Endodermal cell (in vitro differentiated cells): ENCODE results near the gene MYLK4. TPM values are rescaled to one million over a fixed set of nuclear protein-coding genes. Genes with fewer than 3 reads are reported as not detected.

Source experiments
- DNase-seq: peaks from one replicate; pipeline ENCODE4 v3.0.0-alpha.2; 2017
- H3K27ac ChIP-seq: 2 replicates; pipeline ENCODE4 v1.5.1; 2013; ENCODE audit warnings: mild to moderate bottlenecking, low read depth, low read length, moderate library complexity
- H3K27me3 ChIP-seq: 2 replicates; pipeline ENCODE4 v1.6.1; 2013; ENCODE audit warnings: mild to moderate bottlenecking, low read length, moderate library complexity; ENCODE audit not compliant: insufficient read depth, control insufficient read depth, poor library complexity, severe bottlenecking
- H3K36me3 ChIP-seq: 2 replicates; pipeline ENCODE4 v1.7.0; 2013; ENCODE audit warnings: mild to moderate bottlenecking, low read length, moderate library complexity; ENCODE audit not compliant: control insufficient read depth, insufficient read depth
- H3K4me1 ChIP-seq: one replicate; pipeline ENCODE4 v1.7.0; 2013; ENCODE audit warnings: low read length; ENCODE audit not compliant: control insufficient read depth, insufficient read depth
- H3K4me3 ChIP-seq: 2 replicates; pipeline ENCODE4 v1.5.1; 2013; ENCODE audit warnings: mild to moderate bottlenecking, low read length, moderate library complexity
- H3K9ac ChIP-seq: 2 replicates; pipeline ENCODE4 v1.6.1; 2013; ENCODE audit warnings: mild to moderate bottlenecking, low read length, moderate library complexity; ENCODE audit not compliant: poor library complexity, severe bottlenecking; ENCODE audit errors: extremely low read depth
- H3K9me3 ChIP-seq: 2 replicates; pipeline ENCODE4 v1.6.1; 2013; ENCODE audit warnings: mild to moderate bottlenecking, low read length, moderate library complexity; ENCODE audit not compliant: control insufficient read depth
- H3K27ac Mint-ChIP-seq: 2 replicates; pipeline ENCODE4 v1.8.0; 2020; ENCODE audit warnings: mixed read lengths
- H3K27me3 Mint-ChIP-seq: 2 replicates; pipeline ENCODE4 v1.8.0; 2021; ENCODE audit warnings: mild to moderate bottlenecking, mixed read lengths; ENCODE audit not compliant: insufficient read depth
- H3K36me3 Mint-ChIP-seq: 2 replicates; pipeline ENCODE4 v1.8.0; 2020; ENCODE audit warnings: low read depth, mixed read lengths
- H3K4me1 Mint-ChIP-seq: 2 replicates; pipeline ENCODE4 v1.8.0; 2020; ENCODE audit warnings: mixed read lengths
- H3K4me3 Mint-ChIP-seq: 2 replicates; pipeline ENCODE4 v1.8.0; 2020; ENCODE audit warnings: mild to moderate bottlenecking, moderate library complexity, mixed read lengths
- H3K9me3 Mint-ChIP-seq: 2 replicates; pipeline ENCODE4 v1.8.0; 2020; ENCODE audit warnings: mild to moderate bottlenecking, mixed read lengths
- WGBS, 2 experiments: methylation state at CpG; one replicate each; pipeline versions ENCODE4 v1.1.5 to v1.1.7; 2013; ENCODE audit warnings: missing lambda C conversion rate in 2 of 2, mixed read lengths in 1 of 2; ENCODE audit not compliant: insufficient coverage in 1 of 2, insufficient read length in 1 of 2; 5-methylcytosine and 5-hydroxymethylcytosine counted together
- total RNA-seq, 2 donors: library from RNA; stranded (reverse); fragmentation: NEBNext Ultra II Directional in 1 of 2; extraction: Animal tissue kit (Norgen Biotek cat#: 25700) in 1 of 2; gene quantifications; 2 replicates in 1 of 2; 3 replicates in 1 of 2; pipeline ENCODE4 v1.2.1, GENCODE V29; 2021
- TF ChIP-seq, protein P1 (sequence below): fragments of 200-600 bp; sonication (generic); conservative IDR thresholded peaks from 2 replicates; pipeline ENCODE4 v1.5.0; 2021; ENCODE audit warnings: antibody characterized with exemption, mild to moderate bottlenecking

The MYLK4 gene
- total RNA-seq, 2 donors from 2014 or later, result 0.18 to 0.20 TPM

DNA sequence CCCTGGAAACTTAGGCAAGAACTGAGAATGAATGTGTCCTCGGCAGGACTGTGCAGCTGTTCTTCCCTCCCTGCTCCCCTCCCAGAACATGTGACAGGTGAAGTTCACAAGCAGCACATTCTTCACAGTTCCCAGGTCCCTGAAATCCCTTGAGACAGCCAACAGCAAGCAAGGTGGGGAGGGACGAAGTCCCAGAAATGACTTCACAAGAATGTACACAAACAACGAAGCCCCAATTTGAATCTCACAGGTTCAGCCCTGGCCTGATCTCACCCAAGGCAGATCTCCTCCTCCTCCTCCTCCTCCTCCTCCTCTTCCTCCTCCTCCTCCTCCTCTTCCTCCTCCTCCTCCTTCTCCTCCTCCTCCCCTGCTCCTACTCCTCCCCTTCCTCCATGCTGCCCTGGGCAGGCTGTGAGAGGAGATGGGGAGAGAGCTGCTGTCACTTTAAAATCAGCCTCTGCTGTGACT, 46.9 kb upstream of the MYLK4 start:
- TF ChIP-seq, protein P1, sequence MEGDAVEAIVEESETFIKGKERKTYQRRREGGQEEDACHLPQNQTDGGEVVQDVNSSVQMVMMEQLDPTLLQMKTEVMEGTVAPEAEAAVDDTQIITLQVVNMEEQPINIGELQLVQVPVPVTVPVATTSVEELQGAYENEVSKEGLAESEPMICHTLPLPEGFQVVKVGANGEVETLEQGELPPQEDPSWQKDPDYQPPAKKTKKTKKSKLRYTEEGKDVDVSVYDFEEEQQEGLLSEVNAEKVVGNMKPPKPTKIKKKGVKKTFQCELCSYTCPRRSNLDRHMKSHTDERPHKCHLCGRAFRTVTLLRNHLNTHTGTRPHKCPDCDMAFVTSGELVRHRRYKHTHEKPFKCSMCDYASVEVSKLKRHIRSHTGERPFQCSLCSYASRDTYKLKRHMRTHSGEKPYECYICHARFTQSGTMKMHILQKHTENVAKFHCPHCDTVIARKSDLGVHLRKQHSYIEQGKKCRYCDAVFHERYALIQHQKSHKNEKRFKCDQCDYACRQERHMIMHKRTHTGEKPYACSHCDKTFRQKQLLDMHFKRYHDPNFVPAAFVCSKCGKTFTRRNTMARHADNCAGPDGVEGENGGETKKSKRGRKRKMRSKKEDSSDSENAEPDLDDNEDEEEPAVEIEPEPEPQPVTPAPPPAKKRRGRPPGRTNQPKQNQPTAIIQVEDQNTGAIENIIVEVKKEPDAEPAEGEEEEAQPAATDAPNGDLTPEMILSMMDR, result no peak
- no peak overlapping the region for H3K27ac Mint-ChIP-seq

DNA sequence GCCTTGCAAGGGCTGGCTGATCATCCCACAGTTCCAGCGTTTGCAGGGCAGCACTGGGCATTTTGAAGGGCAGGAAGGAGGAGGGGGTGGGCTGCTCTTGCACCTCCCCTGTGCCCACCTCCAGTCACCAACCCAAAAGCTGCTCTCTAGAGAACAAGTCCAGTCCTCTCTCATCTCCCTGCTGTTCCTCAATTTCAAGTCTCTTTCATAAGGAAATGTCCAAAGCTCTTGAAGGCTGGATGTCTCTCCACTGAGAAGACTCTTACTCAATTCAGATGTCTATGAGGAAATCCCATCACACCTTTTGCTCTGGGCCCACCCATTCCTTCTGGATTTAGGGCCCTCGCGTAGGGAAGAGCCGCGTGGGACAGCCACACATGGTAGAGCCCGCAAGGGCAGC, 46.1 kb upstream of the MYLK4 start:
- Histone ChIP-seq H3K9me3 (no peaks in the 10 kb centered on the region), H3K27ac (no peak overlapping the region), H3K27me3 (no peaks in the 10 kb centered on the region), H3K4me1 (no peaks in the 10 kb centered on the region), H3K9ac (no peak overlapping the region), H3K36me3 (no peaks in the 10 kb centered on the region), H3K4me3 (no peak overlapping the region)
- Mint-ChIP-seq H3K27me3 (no peaks in the 10 kb centered on the region), H3K27ac (no peak overlapping the region), H3K4me3 (no peak overlapping the region), H3K4me1 (no peaks in the 10 kb centered on the region), H3K9me3 (no peaks in the 10 kb centered on the region), H3K36me3 (no peaks in the 10 kb centered on the region)
- DNase-seq, result no peak
- TF ChIP-seq, protein P1, result no peak
- WGBS, 2 experiments, result 78 to 100% methylated on average over 2 to 6 of the region's 6 CpGs

More for the DNA sequence above, 46.9 kb upstream of the MYLK4 start:
- Histone ChIP-seq H3K36me3 (no peaks in the 10 kb centered on the region), H3K27me3 (no peaks in the 10 kb centered on the region), H3K9me3 (no peaks in the 10 kb centered on the region), H3K4me1 (no peaks in the 10 kb centered on the region), H3K27ac (no peak overlapping the region), H3K9ac (no peak overlapping the region), H3K4me3 (no peak overlapping the region)
- DNase-seq, result no peak
- no peaks in the 10 kb centered on the region for H3K4me1 Mint-ChIP-seq
- H3K9me3 Mint-ChIP-seq, result no peaks in the 10 kb centered on the region
- H3K27me3 Mint-ChIP-seq, result no peaks in the 10 kb centered on the region
- H3K36me3 Mint-ChIP-seq, result no peaks in the 10 kb centered on the region
- no peak overlapping the region for H3K4me3 Mint-ChIP-seq
- WGBS, 2 experiments, result 71 to 88% methylated on average over 1 to 3 of the region's 3 CpGs

DNA sequence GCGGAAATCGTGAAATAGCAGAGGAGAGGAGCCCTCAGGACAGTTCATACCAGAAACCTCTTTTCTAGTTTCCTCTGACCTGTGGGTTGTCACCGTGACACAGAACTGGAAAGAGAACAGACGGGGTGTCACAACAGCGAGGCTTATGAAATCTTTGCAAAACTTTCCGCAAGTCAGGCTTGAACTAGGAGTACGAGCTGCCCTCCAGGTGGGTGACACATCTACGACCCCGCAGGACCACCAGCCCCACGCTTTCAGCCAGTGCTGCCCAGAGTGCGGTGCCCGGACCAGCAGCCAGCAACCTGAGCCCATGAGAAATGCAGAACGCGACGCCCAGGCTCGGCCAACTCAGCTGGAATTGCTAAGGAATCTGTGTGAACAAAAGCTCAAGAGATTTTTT, 45.2 kb upstream of the MYLK4 start:
- peak overlapping the region; percentile 42 for H3K27ac ChIP-seq
- H3K27me3 ChIP-seq, result no peaks in the 10 kb centered on the region
- no peak overlapping the region for H3K4me3 ChIP-seq
- H3K27me3 Mint-ChIP-seq, result no peaks in the 10 kb centered on the region
- no peak for DNase-seq
- no peaks in the 10 kb centered on the region for H3K9me3 Mint-ChIP-seq
- WGBS, 2 experiments, result 82 to 95% methylated on average over 16 of the region's 16 CpGs
- TF ChIP-seq, protein P1, result no peak
- no peak overlapping the region for H3K9ac ChIP-seq
- no peaks in the 10 kb centered on the region for H3K36me3 ChIP-seq
- H3K4me3 Mint-ChIP-seq, result no peak overlapping the region
- H3K36me3 Mint-ChIP-seq, result no peaks in the 10 kb centered on the region
- H3K27ac Mint-ChIP-seq, result no peak overlapping the region
- H3K9me3 ChIP-seq, result no peaks in the 10 kb centered on the region
- H3K4me1 Mint-ChIP-seq, result peaks cover 2% of the 10 kb centered on the region
- no peaks in the 10 kb centered on the region for H3K4me1 ChIP-seq
